ENCODE measurements around the gene BMP10.

The BMP10 gene

GRCh38 chr2:68871159-68871764, at the start of gene BMP10:
Gene BMP10, minus strand, starts transcription at chr2:68871397. Its CDS starts 39 bp downstream, at chr2:68871358.
- no peak within 1 kb of the TSS for H3K4me3 ChIP-seq (ENCODE audit: low read depth, low read length)
- no peak within 1 kb of the TSS for H3K27ac ChIP-seq
- DNase-seq, result no peak
- TF ChIP-seq CTCF (IDR thresholded peaks at IDR 0.05; ENCODE audit: low read depth, low read length, missing control alignments), result no peak
- in situ Hi-C loops (cut with HindIII; ENCODE audit: low pct_ligation_motif_present, low sequenced_read_pairs), result no loop called here
- H3K27me3 ChIP-seq (replicated peaks), result no peaks in the 10 kb centered on the region
- no peaks in the 10 kb centered on the region for H3K36me3 ChIP-seq (replicated peaks)

GRCh38 chr2:68920481-68921170, 49.4 kb upstream of the BMP10 start:
- TF ChIP-seq CTCF (IDR thresholded peaks at IDR 0.05; ENCODE audit: low read depth, low read length, missing control alignments), result no peak
- H3K27me3 ChIP-seq (replicated peaks), result no peaks in the 10 kb centered on the region
- DNase-seq, result no peak
- no peak overlapping the region for H3K4me3 ChIP-seq (ENCODE audit: low read depth, low read length)
- in situ Hi-C loops (cut with HindIII; ENCODE audit: low pct_ligation_motif_present, low sequenced_read_pairs), result no loop called here
- H3K36me3 ChIP-seq (replicated peaks), result no peaks in the 10 kb centered on the region
- H3K27ac ChIP-seq, result no peak overlapping the region

- Histone ChIP-seq H3K36me3 (replicated peaks) (no peaks in the 10 kb centered on the region), H3K4me3 (ENCODE audit: low read depth, low read length) (no peak overlapping the region), H3K27me3 (replicated peaks) (no peaks in the 10 kb centered on the region), H3K27ac (no peak overlapping the region)
- no peak for TF ChIP-seq CTCF (IDR thresholded peaks at IDR 0.05; ENCODE audit: low read depth, low read length, missing control alignments)
- peak; percentile 28 for DNase-seq
- in situ Hi-C loops (cut with HindIII; ENCODE audit: low pct_ligation_motif_present, low sequenced_read_pairs), result no loop called here
Observed at GRCh38 chr2:68918497-68918896, 47.3 kb upstream of the BMP10 start.

GRCh38 chr2:68917034-68917718, 46.0 kb upstream of the BMP10 start:
- in situ Hi-C loops (cut with HindIII; ENCODE audit: low pct_ligation_motif_present, low sequenced_read_pairs), result no loop called here
- DNase-seq, result no peak
- no peak for TF ChIP-seq CTCF (IDR thresholded peaks at IDR 0.05; ENCODE audit: low read depth, low read length, missing control alignments)
- Histone ChIP-seq H3K4me3 (ENCODE audit: low read depth, low read length) (no peak overlapping the region), H3K27ac (no peak overlapping the region), H3K27me3 (replicated peaks) (no peaks in the 10 kb centered on the region), H3K36me3 (replicated peaks) (no peaks in the 10 kb centered on the region)

GRCh38 chr2:68916226-68916625, 45.0 kb upstream of the BMP10 start:
- H3K4me3 ChIP-seq (ENCODE audit: low read depth, low read length), result no peak overlapping the region
- DNase-seq, result no peak
- H3K27me3 ChIP-seq (replicated peaks), result no peaks in the 10 kb centered on the region
- in situ Hi-C loops (cut with HindIII; ENCODE audit: low pct_ligation_motif_present, low sequenced_read_pairs), result no loop called here
- H3K36me3 ChIP-seq (replicated peaks), result no peaks in the 10 kb centered on the region
- no peak overlapping the region for H3K27ac ChIP-seq
- TF ChIP-seq CTCF (IDR thresholded peaks at IDR 0.05; ENCODE audit: low read depth, low read length, missing control alignments), result no peak

All from brain microvascular endothelial cell (primary cell).